SK-N-SH treated with all-trans-retinoic acid at 6 μM for 48 hours (cell line): ENCODE data around the gene SPECC1L.

Source experiments
- ATAC-seq: fragments of 200-7000 bp; cut with Tn5 transposase; 3 replicates; pipeline ENCODE4 v1.9.1; 2020; ENCODE audit warnings: mild to moderate bottlenecking, moderate library complexity
- ARNTL ChIP-seq: fragments of 450-650 bp; formaldehyde crosslinking; IDR thresholded peaks from 2 replicates; pipeline ENCODE4 v1.5.0; 2020; ENCODE audit warnings: low read depth, mild to moderate bottlenecking, moderate library complexity, borderline replicate concordance
- BACH2 ChIP-seq: fragments of 250-450 bp; sonication (Bioruptor Pico); IDR thresholded peaks from 2 replicates; pipeline ENCODE4 v1.9.0; 2021; ENCODE audit warnings: mild to moderate bottlenecking, borderline replicate concordance
- CSDC2 ChIP-seq: fragments of 250-450 bp; sonication (Bioruptor Pico); IDR thresholded peaks from 2 replicates; pipeline ENCODE4 v1.5.0; 2020; ENCODE audit warnings: mild to moderate bottlenecking, moderate library complexity
- ESRRG ChIP-seq: fragments of 250-450 bp; sonication (Bioruptor Pico); IDR thresholded peaks from 2 replicates; pipeline ENCODE4 v1.6.1; 2021; ENCODE audit warnings: mild to moderate bottlenecking
- GLIS3 ChIP-seq: fragments of 250-450 bp; sonication (Bioruptor Pico); IDR thresholded peaks from 2 replicates; pipeline ENCODE4 v1.5.0; 2020; ENCODE audit warnings: mild to moderate bottlenecking, moderate library complexity
- ISL1 ChIP-seq: fragments of 250-450 bp; sonication (Bioruptor Pico); IDR thresholded peaks from 2 replicates; pipeline ENCODE4 v2.1.2; 2022; ENCODE audit warnings: mild to moderate bottlenecking, moderate library complexity
- OSR1 ChIP-seq: fragments of 250-450 bp; sonication (Bioruptor Pico); IDR thresholded peaks from 2 replicates; pipeline ENCODE4 v1.8.0; 2022; ENCODE audit warnings: moderate library complexity, mild to moderate bottlenecking, inconsistent platforms
- PPARA ChIP-seq: fragments of 250-450 bp; sonication (Bioruptor Pico); IDR thresholded peaks from 2 replicates; pipeline ENCODE4 v1.5.0; 2020; ENCODE audit warnings: mild to moderate bottlenecking, borderline replicate concordance
- RARB ChIP-seq: fragments of 250-450 bp; sonication (Bioruptor Pico); IDR thresholded peaks from 2 replicates; pipeline ENCODE4 v1.8.0; 2021; ENCODE audit warnings: mild to moderate bottlenecking, moderate library complexity
- TCF4 ChIP-seq: fragments of 250-450 bp; sonication (Bioruptor Pico); IDR thresholded peaks from 2 replicates; pipeline ENCODE4 v1.8.0; 2021; ENCODE audit warnings: mild to moderate bottlenecking, moderate library complexity, borderline replicate concordance
- TOX ChIP-seq: fragments of 250-450 bp; sonication (Bioruptor Pico); IDR thresholded peaks from 2 replicates; pipeline ENCODE4 v1.8.0; 2021; ENCODE audit warnings: mild to moderate bottlenecking, moderate library complexity, borderline replicate concordance
- ZC3H10 ChIP-seq: fragments of 250-450 bp; sonication (Bioruptor Pico); IDR thresholded peaks from 2 replicates; pipeline ENCODE4 v1.5.1; 2021; ENCODE audit warnings: mild to moderate bottlenecking, moderate library complexity
- ZFP3 ChIP-seq: fragments of 250-450 bp; sonication (Bioruptor Pico); IDR thresholded peaks from 2 replicates; pipeline ENCODE4 v1.5.0; 2020; ENCODE audit warnings: mild to moderate bottlenecking, moderate library complexity
- ZFP30 ChIP-seq: fragments of 450-650 bp; formaldehyde crosslinking; IDR thresholded peaks from 2 replicates; pipeline ENCODE4 v1.5.0; 2022; ENCODE audit warnings: mild to moderate bottlenecking, moderate library complexity
- ZNF565 ChIP-seq: fragments of 450-650 bp; formaldehyde crosslinking; conservative IDR thresholded peaks from 2 replicates; pipeline ENCODE4 v1.5.0; 2020; ENCODE audit warnings: low read depth, mild to moderate bottlenecking, moderate library complexity
- ZNF70 ChIP-seq: fragments of 450-650 bp; formaldehyde crosslinking; IDR thresholded peaks from 2 replicates; pipeline ENCODE4 v1.5.0; 2020; ENCODE audit warnings: mild to moderate bottlenecking, moderate library complexity
- ZNF8 ChIP-seq: fragments of 450-650 bp; formaldehyde crosslinking; IDR thresholded peaks from 2 replicates; pipeline ENCODE4 v1.5.0; 2020; ENCODE audit warnings: mild to moderate bottlenecking, moderate library complexity
- TF ChIP-seq, protein P1 (sequence below): fragments of 250-450 bp; sonication (Bioruptor Pico); IDR thresholded peaks from 2 replicates; pipeline ENCODE4 v1.8.0; 2021; ENCODE audit warnings: low read depth, mild to moderate bottlenecking, moderate library complexity, borderline replicate concordance
- TF ChIP-seq, protein P2 (sequence below): fragments of 250-450 bp; sonication (Bioruptor Pico); IDR thresholded peaks from 2 replicates; pipeline ENCODE4 v1.5.1; 2020; ENCODE audit warnings: low read depth, mild to moderate bottlenecking, moderate library complexity
- TF ChIP-seq, protein P3 (sequence below): fragments of 250-450 bp; sonication (Bioruptor Pico); IDR thresholded peaks from 2 replicates; pipeline ENCODE4 v1.8.0; 2020; ENCODE audit warnings: mild to moderate bottlenecking, moderate library complexity, borderline replicate concordance
- TF ChIP-seq, protein P4 (sequence below): fragments of 250-450 bp; sonication (Bioruptor Pico); IDR thresholded peaks from 2 replicates; pipeline ENCODE4 v1.5.0; 2020; ENCODE audit warnings: mild to moderate bottlenecking, moderate library complexity

Gene SPECC1L

DNA sequence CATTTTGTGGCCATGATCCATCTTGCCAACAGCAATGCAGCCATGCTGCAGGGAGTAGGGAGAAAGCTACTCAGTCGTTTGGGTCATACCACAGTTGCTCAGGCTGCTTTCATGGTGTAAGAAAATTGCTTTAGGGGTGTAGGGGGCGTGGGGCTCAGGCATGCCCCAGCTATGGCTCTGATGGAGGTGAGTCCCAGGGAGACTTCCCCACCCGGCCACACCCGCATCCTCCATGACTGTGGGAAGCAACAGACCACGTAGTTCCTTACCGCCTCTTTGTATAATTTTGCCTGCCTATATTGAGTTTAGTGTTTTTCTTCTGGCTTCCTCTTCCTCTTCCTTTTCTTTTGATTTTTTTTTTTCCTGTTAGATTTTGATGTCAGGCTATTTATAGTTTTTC, 58.8 kb downstream of the SPECC1L start:
- no peak for ATAC-seq
- no peak for TF ChIP-seq OSR1 (CRISPR knock-in tag)
- TF ChIP-seq, protein P1, sequence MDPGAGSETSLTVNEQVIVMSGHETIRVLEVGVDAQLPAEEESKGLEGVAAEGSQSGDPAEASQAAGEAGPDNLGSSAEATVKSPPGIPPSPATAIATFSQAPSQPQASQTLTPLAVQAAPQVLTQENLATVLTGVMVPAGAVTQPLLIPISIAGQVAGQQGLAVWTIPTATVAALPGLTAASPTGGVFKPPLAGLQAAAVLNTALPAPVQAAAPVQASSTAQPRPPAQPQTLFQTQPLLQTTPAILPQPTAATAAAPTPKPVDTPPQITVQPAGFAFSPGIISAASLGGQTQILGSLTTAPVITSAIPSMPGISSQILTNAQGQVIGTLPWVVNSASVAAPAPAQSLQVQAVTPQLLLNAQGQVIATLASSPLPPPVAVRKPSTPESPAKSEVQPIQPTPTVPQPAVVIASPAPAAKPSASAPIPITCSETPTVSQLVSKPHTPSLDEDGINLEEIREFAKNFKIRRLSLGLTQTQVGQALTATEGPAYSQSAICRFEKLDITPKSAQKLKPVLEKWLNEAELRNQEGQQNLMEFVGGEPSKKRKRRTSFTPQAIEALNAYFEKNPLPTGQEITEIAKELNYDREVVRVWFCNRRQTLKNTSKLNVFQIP = no peak
- TF ChIP-seq ISL1 (CRISPR knock-in tag) = no peak
- TF ChIP-seq GLIS3 (CRISPR knock-in tag) = no peak
- TF ChIP-seq, protein P2, sequence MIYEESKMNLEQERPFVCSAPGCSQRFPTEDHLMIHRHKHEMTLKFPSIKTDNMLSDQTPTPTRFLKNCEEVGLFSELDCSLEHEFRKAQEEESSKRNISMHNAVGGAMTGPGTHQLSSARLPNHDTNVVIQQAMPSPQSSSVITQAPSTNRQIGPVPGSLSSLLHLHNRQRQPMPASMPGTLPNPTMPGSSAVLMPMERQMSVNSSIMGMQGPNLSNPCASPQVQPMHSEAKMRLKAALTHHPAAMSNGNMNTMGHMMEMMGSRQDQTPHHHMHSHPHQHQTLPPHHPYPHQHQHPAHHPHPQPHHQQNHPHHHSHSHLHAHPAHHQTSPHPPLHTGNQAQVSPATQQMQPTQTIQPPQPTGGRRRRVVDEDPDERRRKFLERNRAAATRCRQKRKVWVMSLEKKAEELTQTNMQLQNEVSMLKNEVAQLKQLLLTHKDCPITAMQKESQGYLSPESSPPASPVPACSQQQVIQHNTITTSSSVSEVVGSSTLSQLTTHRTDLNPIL = no peak
- no peak for TF ChIP-seq RARB
- TF ChIP-seq ZNF8 (CRISPR knock-in tag) = no peak
- no peak for TF ChIP-seq ESRRG (CRISPR knock-in tag)
- TF ChIP-seq ZNF70 = no peak
- TF ChIP-seq, protein P3, sequence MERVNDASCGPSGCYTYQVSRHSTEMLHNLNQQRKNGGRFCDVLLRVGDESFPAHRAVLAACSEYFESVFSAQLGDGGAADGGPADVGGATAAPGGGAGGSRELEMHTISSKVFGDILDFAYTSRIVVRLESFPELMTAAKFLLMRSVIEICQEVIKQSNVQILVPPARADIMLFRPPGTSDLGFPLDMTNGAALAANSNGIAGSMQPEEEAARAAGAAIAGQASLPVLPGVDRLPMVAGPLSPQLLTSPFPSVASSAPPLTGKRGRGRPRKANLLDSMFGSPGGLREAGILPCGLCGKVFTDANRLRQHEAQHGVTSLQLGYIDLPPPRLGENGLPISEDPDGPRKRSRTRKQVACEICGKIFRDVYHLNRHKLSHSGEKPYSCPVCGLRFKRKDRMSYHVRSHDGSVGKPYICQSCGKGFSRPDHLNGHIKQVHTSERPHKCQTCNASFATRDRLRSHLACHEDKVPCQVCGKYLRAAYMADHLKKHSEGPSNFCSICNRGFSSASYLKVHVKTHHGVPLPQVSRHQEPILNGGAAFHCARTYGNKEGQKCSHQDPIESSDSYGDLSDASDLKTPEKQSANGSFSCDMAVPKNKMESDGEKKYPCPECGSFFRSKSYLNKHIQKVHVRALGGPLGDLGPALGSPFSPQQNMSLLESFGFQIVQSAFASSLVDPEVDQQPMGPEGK (CRISPR knock-in tag) = no peak
- TF ChIP-seq, protein P4, sequence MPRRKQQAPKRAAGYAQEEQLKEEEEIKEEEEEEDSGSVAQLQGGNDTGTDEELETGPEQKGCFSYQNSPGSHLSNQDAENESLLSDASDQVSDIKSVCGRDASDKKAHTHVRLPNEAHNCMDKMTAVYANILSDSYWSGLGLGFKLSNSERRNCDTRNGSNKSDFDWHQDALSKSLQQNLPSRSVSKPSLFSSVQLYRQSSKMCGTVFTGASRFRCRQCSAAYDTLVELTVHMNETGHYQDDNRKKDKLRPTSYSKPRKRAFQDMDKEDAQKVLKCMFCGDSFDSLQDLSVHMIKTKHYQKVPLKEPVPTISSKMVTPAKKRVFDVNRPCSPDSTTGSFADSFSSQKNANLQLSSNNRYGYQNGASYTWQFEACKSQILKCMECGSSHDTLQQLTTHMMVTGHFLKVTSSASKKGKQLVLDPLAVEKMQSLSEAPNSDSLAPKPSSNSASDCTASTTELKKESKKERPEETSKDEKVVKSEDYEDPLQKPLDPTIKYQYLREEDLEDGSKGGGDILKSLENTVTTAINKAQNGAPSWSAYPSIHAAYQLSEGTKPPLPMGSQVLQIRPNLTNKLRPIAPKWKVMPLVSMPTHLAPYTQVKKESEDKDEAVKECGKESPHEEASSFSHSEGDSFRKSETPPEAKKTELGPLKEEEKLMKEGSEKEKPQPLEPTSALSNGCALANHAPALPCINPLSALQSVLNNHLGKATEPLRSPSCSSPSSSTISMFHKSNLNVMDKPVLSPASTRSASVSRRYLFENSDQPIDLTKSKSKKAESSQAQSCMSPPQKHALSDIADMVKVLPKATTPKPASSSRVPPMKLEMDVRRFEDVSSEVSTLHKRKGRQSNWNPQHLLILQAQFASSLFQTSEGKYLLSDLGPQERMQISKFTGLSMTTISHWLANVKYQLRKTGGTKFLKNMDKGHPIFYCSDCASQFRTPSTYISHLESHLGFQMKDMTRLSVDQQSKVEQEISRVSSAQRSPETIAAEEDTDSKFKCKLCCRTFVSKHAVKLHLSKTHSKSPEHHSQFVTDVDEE (CRISPR knock-in tag) = no peak
- TF ChIP-seq TOX (CRISPR knock-in tag) = no peak
- TF ChIP-seq PPARA (CRISPR knock-in tag) = no peak
- TF ChIP-seq BACH2 (CRISPR knock-in tag) = no peak
- TF ChIP-seq ZNF565 (CRISPR knock-in tag) = no peak
- no peak for TF ChIP-seq TCF4 (CRISPR knock-in tag)
- TF ChIP-seq ZFP3 (CRISPR knock-in tag) = no peak
- TF ChIP-seq CSDC2 (CRISPR knock-in tag) = no peak
- no peak for TF ChIP-seq ARNTL
- no peak for TF ChIP-seq ZC3H10 (CRISPR knock-in tag)

DNA sequence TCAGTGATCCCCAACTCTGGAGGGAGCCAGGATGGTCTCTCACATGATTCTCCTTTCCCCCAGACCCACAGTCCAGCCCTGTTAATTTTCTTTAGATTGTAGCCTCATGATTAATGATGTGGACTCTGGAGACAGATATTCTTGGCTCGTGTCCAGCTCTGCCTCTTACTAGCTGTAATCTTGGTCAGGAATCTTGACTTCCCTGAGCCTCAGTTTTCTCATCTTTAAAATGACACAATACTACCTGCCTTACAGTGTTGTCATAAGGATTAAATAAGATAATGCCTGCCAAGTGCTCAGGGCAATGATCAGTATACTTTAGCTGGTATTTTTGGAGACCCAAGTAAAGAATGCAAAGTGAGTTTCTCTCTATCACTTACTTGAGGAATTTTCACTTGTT, 60.0 kb downstream of the SPECC1L start:
- no peak for ATAC-seq

DNA sequence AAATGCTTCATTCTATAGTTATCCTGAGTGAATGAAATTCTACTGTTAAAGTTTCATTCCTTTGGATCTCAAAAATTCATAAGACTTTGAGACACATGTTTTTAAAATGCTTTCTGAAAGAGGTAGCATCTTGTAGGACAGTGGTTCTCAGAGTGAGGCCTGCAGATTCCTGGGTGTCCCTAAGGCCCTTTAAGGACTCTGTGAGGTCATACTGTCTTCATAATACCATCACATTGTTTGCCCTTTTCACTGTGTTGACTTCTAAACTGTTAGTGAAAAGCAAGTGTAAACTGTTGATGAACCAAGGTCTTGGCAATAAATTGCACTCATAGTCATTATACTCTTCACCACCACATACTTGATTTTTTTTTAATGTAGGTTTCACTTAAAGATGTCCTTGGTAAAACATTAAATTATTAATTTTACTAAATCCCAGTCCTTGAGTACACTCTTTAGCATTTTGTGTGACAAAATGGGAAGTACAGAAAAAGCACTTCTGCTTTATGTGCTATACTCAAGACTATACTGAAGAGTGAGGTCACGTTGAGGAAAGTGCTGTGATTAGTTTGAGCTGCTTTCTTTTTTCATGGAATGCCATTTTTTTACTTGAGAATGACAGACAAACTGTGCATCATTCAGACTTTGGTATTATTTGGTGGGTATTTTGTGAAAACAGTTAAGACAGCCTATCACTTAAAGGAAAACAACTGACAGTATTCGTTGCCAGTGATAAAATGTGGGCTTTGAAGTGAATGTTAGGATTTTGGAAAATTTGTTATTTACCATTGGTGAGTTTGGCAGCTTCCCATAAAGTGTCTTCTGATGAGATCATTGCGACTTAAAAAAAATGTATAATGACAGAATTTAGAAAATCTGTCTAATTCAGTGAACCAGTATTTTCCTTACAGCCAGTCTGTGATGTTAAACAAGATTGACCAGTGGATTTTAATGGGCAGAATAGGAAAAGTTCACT, 61.1 kb downstream of the SPECC1L start:
- ATAC-seq = peak; percentile 43
- TF ChIP-seq ZNF70 (no peak), TCF4 (CRISPR knock-in tag) (no peak), ZFP3 (CRISPR knock-in tag) (no peak), RARB (no peak), ISL1 (CRISPR knock-in tag) (0 out of 2 replicates have a peak, but pooled peaks have one; percentile 27)

More for the DNA sequence above, 60.0 kb downstream of the SPECC1L start:
- TF ChIP-seq ZFP30 (CRISPR knock-in tag) = no peak
- 0 out of 2 replicates have a peak, but pooled peaks have one; percentile 6 for TF ChIP-seq ISL1 (CRISPR knock-in tag)

DNA sequence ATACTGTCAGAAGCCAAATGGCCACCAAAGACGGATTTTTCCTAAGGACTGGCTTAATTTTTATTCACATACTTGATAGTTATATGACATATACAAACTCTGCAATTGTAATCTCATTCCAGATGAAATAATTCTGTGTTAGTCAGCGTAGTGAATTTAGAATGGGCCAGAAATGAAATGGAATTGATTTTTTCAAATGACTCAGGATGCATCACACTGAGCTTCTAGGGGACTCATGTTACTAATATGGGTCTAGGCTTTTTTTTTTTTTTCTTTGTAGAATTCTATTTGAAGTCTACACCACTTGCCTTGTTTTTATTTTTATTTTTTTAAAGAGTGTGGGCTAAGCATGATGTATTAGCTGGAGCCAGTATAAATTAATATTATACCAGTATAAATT, 62.7 kb downstream of the SPECC1L start:
- TF ChIP-seq ESRRG (CRISPR knock-in tag) (no peak), ZFP30 (CRISPR knock-in tag) (no peak), ZNF565 (CRISPR knock-in tag) (no peak), ZNF8 (CRISPR knock-in tag) (no peak)
- peak; percentile 88 for ATAC-seq
